Karpas-422 (cell line): ENCODE measurements around the gene CNR2. TPM values are rescaled to one million over a fixed set of nuclear protein-coding genes. Genes with fewer than 3 reads are reported as not detected.
A peak's percentile ranks its signal among the peaks of the same experiment; 100 is the strongest.
"Not testable (repeated sequence)": the region's sequence is repeated elsewhere in the genome, so short reads cannot be mapped to it uniquely, and the experiment has no call there.

ENCODE experiments used
- DNase-seq: peaks from one replicate; pipeline ENCODE4 v3.0.0-alpha.2; 2015
- H2AFZ ChIP-seq: fragments of 200-600 bp; sonication (generic); 2 replicates; pipeline ENCODE4 v1.6.1; 2014; ENCODE audit warnings: antibody characterized with exemption, low read length, mixed read lengths
- H3K27ac ChIP-seq: fragments of 200-600 bp; sonication (generic); 2 replicates; pipeline ENCODE4 v1.5.1; 2014; ENCODE audit warnings: mild to moderate bottlenecking, low read length, moderate library complexity
- H3K27me3 ChIP-seq: fragments of 200-600 bp; sonication (generic); 2 replicates; pipeline ENCODE4 v1.6.1; 2014; ENCODE audit warnings: low read length, mixed read lengths
- H3K36me3 ChIP-seq: fragments of 200-600 bp; sonication (generic); 2 replicates; pipeline ENCODE4 v1.6.1; 2014; ENCODE audit warnings: low read length, mixed read lengths; ENCODE audit not compliant: insufficient read depth
- H3K4me1 ChIP-seq: fragments of 200-600 bp; sonication (generic); 2 replicates; pipeline ENCODE4 v1.6.1; 2014; ENCODE audit warnings: mild to moderate bottlenecking, low read length, mixed read lengths
- H3K4me2 ChIP-seq: fragments of 200-600 bp; sonication (generic); 2 replicates; pipeline ENCODE4 v1.6.1; 2014; ENCODE audit warnings: low read length, low read depth, mild to moderate bottlenecking; ENCODE audit not compliant: poor library complexity, severe bottlenecking
- H3K4me3 ChIP-seq: fragments of 200-600 bp; sonication (generic); 2 replicates; pipeline ENCODE4 v1.5.1; 2014; ENCODE audit warnings: mild to moderate bottlenecking, antibody characterized with exemption, low read length, mixed read lengths
- H3K79me2 ChIP-seq: fragments of 200-600 bp; sonication (generic); 2 replicates; pipeline ENCODE4 v1.6.1; 2014; ENCODE audit warnings: mild to moderate bottlenecking, low read length, mixed read lengths
- H3K9ac ChIP-seq: fragments of 200-600 bp; sonication (generic); 2 replicates; pipeline ENCODE4 v1.6.0; 2014; ENCODE audit warnings: low read length
- H3K9me2 ChIP-seq: fragments of 200-600 bp; sonication (generic), shearing (Covaris generic); replicated peaks from 2 replicates; pipeline ENCODE4 v1.6.0; 2014; ENCODE audit warnings: mild to moderate bottlenecking, low read length, moderate library complexity; ENCODE audit not compliant: insufficient read depth
- H3K9me3 ChIP-seq: fragments of 300-700, 200-600 bp; sonication (generic); 2 replicates; pipeline ENCODE4 v1.6.1; 2014; ENCODE audit warnings: low read length, mixed read lengths
- H4K20me1 ChIP-seq: fragments of 200-600 bp; sonication (generic); 2 replicates; pipeline ENCODE4 v1.6.1; 2014; ENCODE audit warnings: mild to moderate bottlenecking, antibody characterized with exemption, low read length, low read depth; ENCODE audit not compliant: insufficient read depth
- total RNA-seq: library from RNA; depleted of rRNA; stranded (reverse); fragments of >200 nt; shearing (Covaris generic); gene quantifications from 2 replicates; pipeline ENCODE4 v1.2.3, GENCODE V29; 2014; ENCODE audit warnings: low replicate concordance

The CNR2 gene
- total RNA-seq, 1 experiment from 2014 or later = 18.9 TPM

DNA sequence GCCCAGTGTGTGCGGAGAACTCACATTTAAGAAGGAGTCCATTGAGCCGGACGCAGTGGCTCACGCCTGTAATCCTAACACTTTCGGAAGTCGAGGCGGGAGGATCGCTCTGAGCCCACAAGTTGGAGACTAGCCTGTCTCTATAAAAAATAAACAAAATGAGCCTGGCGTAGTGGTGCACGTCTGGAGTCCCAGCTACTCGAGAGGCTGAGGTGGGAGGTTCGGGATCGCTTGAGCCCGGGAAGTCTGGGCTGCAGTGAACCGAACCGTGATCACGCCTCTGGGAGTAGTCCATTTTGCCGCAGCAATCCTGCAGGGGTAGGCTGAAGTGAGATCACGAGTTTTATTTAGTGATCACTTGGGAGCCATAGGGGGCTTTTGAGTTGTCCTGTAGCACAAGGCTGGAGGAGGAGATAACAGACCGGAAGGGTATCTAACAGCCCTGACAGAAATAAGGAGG is 44.6 kb downstream of the CNR2 start:
- H3K27ac ChIP-seq = peak overlapping the region; percentile 90

DNA sequence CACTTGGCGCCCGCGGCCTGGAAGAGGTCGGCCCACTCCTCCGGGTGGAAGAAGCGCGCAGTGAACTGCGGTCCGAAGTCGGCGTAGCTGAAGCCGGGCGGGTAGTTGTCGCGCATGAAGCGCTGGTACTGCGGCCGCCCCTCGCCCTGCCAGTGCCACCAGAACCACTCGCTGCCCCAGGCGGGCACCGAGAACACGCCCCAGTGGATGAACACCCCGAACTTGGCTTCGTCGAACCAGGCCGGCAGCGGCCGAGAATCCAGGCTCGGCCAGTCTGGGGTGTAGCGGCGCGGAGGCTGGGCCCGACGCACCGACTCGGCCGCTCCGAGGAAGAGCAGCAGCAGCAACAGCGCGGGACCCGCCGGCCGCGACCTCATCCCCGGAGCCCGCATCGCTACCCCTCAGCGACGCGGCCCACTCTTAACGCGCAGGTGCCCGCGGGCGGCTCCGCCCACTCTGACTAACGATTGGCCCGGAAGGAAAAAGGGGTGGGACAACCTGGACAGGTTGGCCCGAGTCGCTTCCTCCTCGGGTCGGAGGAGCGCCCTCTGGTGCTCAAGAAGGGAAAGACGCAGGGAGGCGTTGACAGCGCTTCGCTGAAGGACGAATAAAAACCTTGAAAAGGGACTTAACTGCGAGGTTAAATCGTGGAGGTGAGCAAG is 45.1 kb downstream of the CNR2 start, which contains the start of gene FUCA1:
Gene FUCA1 (minus strand): TSS at position 396 of the 662 bp plus-strand sequence. CDS start 4 bp downstream, at position 392.
- H3K9ac ChIP-seq = peak within 1 kb of the TSS; percentile 87

More for the DNA sequence above, 44.6 kb downstream of the CNR2 start:
- peaks cover 24% of the 10 kb centered on the region for H3K36me3 ChIP-seq
- 0 out of 2 replicates have a peak, but pooled peaks cover 4% of the 10 kb centered on the region for H4K20me1 ChIP-seq
- peaks cover 35% of the 10 kb centered on the region for H3K79me2 ChIP-seq
- H3K9me3 ChIP-seq = no peaks in the 10 kb centered on the region
- peaks cover 37% of the 10 kb centered on the region for H3K4me1 ChIP-seq
- peak overlapping the region; percentile 96 for H3K4me3 ChIP-seq
- DNase-seq = peak; percentile 79
- peak overlapping the region; percentile 76 for H2AFZ ChIP-seq
- H3K9ac ChIP-seq = peak overlapping the region; percentile 71
- H3K9me2 ChIP-seq = no peaks in the 10 kb centered on the region
- no peaks in the 10 kb centered on the region for H3K27me3 ChIP-seq
- H3K4me2 ChIP-seq = peak overlapping the region; percentile 98

DNA sequence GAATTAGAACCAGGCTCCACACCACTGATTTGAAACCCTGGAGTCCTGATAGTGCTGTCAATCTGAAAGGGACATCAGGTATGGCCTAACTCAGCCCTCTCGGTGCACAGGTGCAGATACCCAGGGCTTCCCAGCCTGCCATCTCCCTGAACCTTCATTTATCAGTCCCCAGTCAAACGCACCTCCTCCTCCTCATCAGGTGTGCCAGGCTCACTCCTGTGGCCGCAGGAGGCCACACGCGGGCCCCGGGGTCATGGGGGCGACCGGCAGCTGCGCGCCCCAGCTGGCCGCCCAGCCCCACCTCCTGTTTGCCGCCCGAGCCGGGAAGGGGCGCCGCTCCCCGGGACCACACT is 45.6 kb downstream of the CNR2 start:
- H3K4me3 ChIP-seq = peak overlapping the region; percentile 96
- H3K27ac ChIP-seq = peak overlapping the region; percentile 35; the same call in 1 of the 2 replicates

More for the DNA sequence above, 45.1 kb downstream of the CNR2 start, which contains the start of gene FUCA1:
- H3K79me2 ChIP-seq = peaks cover 36% of the 10 kb centered on the region
- peak within 1 kb of the TSS; percentile 90 for H3K27ac ChIP-seq
- peak within 1 kb of the TSS; percentile 76 for H2AFZ ChIP-seq
- peak within 1 kb of the TSS; percentile 96 for H3K4me3 ChIP-seq
- H3K4me1 ChIP-seq = peaks cover 37% of the 10 kb centered on the region
- H4K20me1 ChIP-seq = 0 out of 2 replicates have a peak, but pooled peaks cover 4% of the 10 kb centered on the region
- peak within 1 kb of the TSS; percentile 98 for H3K4me2 ChIP-seq
- no peaks in the 10 kb centered on the region for H3K9me2 ChIP-seq
- peak; percentile 99 for DNase-seq
- H3K27me3 ChIP-seq = no peaks in the 10 kb centered on the region
- H3K9me3 ChIP-seq = no peaks in the 10 kb centered on the region
- peaks cover 26% of the 10 kb centered on the region for H3K36me3 ChIP-seq

DNA sequence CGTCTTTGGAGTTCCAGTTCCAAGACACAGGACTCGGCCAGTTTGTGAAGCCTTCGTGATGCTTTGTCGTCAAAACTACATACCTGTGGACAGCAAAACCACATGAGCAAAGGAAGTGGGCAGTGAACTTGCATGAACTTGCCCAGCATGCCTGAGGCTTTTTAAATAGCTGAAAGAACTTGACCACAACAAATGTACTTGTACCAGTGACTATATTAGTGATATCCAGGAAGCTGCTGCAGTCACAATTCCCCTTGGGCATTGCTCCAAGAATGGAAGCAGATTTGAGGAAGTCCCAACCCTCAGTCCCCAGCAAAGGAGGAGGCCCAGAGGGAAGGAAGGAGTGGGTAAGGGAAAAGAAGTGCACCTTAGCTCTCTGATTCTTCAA is 47.6 kb downstream of the CNR2 start:
- Histone ChIP-seq H3K9me2 (no peaks in the 10 kb centered on the region), H3K4me1 (peaks cover 37% of the 10 kb centered on the region), H3K4me2 (peak overlapping the region; percentile 98), H3K36me3 (peaks cover 47% of the 10 kb centered on the region), H3K9me3 (no peaks in the 10 kb centered on the region), H3K27ac (no peak overlapping the region), H4K20me1 (0 out of 2 replicates have a peak, but pooled peaks cover 4% of the 10 kb centered on the region), H3K4me3 (no peak overlapping the region), H3K79me2 (peaks cover 45% of the 10 kb centered on the region), H3K27me3 (no peaks in the 10 kb centered on the region), H2AFZ (no peak overlapping the region), H3K9ac (no peak overlapping the region)
- no peak for DNase-seq

More for the DNA sequence above, 45.6 kb downstream of the CNR2 start:
- Histone ChIP-seq H3K27me3 (no peaks in the 10 kb centered on the region), H3K9ac (peak overlapping the region; percentile 87), H3K79me2 (peaks cover 41% of the 10 kb centered on the region), H3K4me2 (peak overlapping the region; percentile 98), H4K20me1 (0 out of 2 replicates have a peak, but pooled peaks cover 4% of the 10 kb centered on the region), H3K36me3 (peaks cover 31% of the 10 kb centered on the region), H3K9me2 (no peaks in the 10 kb centered on the region), H3K9me3 (no peaks in the 10 kb centered on the region), H3K4me1 (peaks cover 37% of the 10 kb centered on the region), H2AFZ (no peak overlapping the region)
- DNase-seq = no peak

DNA sequence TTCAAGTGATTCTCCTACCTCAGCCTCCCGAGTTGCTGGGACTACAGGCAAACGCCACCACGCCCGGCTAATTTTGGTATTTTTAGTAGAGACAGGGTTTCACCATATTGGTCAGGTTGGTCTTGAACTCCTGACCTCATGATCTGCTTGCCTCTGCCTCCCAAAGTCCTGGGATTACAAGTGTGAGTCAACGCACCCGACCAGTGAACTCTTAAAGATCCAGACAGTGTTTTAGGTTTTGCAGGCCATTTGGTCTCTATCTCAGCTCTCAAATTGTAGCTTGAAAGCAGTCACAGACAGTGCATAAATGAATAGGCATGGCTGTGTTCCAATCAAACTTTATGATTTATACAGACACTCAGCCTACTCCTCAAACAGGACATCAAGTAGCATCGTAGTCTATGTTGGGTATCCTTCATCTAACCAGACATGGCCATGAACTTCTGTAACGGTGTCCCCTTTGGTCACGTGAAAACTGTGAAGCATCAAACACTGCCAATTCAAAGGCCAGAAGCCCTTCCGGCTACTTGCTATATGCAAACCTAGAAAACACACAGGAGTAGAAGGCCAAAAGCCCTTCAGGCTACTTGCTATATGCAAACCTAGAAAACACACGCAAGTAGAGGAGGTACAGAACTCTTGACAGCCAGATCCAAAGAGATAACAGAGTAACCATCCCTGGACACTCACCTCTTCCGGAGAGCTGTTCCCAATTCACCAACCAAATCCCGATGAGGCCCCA is 48.2 kb downstream of the CNR2 start:
- peaks cover 45% of the 10 kb centered on the region for H3K79me2 ChIP-seq
- no peaks in the 10 kb centered on the region for H3K9me3 ChIP-seq
- peaks cover 37% of the 10 kb centered on the region for H3K4me1 ChIP-seq
- no peak overlapping the region for H3K9ac ChIP-seq
- H2AFZ ChIP-seq = no peak overlapping the region
- H4K20me1 ChIP-seq = 0 out of 2 replicates have a peak, but pooled peaks cover 4% of the 10 kb centered on the region
- H3K27ac ChIP-seq = no peak overlapping the region
- peaks cover 48% of the 10 kb centered on the region for H3K36me3 ChIP-seq
- no peak for DNase-seq
- no peak overlapping the region for H3K4me2 ChIP-seq
- H3K4me3 ChIP-seq = no peak overlapping the region
- no peaks in the 10 kb centered on the region for H3K9me2 ChIP-seq
- H3K27me3 ChIP-seq = no peaks in the 10 kb centered on the region

DNA sequence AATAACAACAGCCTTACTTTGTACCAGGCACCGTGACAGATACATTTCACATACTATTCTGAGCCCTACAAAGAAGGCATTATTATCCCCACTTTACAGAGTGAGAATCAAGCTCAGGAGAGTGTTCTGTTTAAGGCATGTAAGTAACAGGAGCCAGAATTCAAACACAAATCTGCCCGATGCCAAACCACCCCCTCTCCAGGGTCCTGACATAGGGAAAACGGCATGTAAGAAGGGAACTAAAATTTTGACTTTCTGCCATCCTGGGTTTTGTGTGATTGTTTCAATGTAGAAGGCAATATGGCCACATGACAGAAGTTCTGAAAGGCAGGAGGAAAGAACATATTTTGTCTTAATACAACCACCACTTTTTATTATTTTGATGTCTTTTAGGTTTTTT is 50.5 kb downstream of the CNR2 start:
- H3K9me2 ChIP-seq = no peaks in the 10 kb centered on the region
- H3K4me1 ChIP-seq = peaks cover 21% of the 10 kb centered on the region
- no peak overlapping the region for H2AFZ ChIP-seq
- H3K9me3 ChIP-seq = no peaks in the 10 kb centered on the region
- H3K36me3 ChIP-seq = peaks cover 53% of the 10 kb centered on the region
- no peaks in the 10 kb centered on the region for H3K27me3 ChIP-seq
- H3K4me2 ChIP-seq = no peak overlapping the region
- H3K4me3 ChIP-seq = no peak overlapping the region
- no peak for DNase-seq
- peaks cover 42% of the 10 kb centered on the region for H3K79me2 ChIP-seq
- no peak overlapping the region for H3K9ac ChIP-seq
- H3K27ac ChIP-seq = no peak overlapping the region
- 0 out of 2 replicates have a peak, but pooled peaks cover 3% of the 10 kb centered on the region for H4K20me1 ChIP-seq

DNA sequence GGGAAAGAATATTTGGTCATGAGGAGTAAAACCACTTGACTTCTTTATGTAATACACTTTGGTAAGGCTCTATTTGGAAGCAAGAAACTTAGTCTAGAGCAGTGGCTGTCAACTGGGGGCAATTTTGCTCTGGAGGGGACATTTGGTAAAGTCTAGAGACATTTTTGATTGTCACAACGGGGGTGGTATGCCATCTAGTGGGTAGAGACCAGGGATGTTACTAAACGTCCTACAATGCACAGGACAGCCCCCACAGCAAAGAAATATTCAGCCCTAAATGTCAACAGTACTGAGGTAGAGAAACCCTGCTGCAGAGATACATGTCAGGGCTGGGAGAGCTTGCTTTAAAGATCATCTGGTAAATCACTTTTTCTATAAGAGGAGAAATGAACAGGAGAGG is 58.6 kb downstream of the CNR2 start:
- Histone ChIP-seq H3K9me3 (no peaks in the 10 kb centered on the region), H2AFZ (no peak overlapping the region), H3K27ac (no peak overlapping the region), H3K4me3 (no peak overlapping the region), H3K4me2 (no peak overlapping the region), H3K4me1 (no peaks in the 10 kb centered on the region), H3K9ac (no peak overlapping the region), H3K36me3 (peaks cover 32% of the 10 kb centered on the region), H3K9me2 (no peaks in the 10 kb centered on the region), H4K20me1 (no peaks in the 10 kb centered on the region), H3K79me2 (peaks cover 3% of the 10 kb centered on the region; the same call in 1 of the 2 replicates), H3K27me3 (no peaks in the 10 kb centered on the region)
- DNase-seq = peak; percentile 64

DNA sequence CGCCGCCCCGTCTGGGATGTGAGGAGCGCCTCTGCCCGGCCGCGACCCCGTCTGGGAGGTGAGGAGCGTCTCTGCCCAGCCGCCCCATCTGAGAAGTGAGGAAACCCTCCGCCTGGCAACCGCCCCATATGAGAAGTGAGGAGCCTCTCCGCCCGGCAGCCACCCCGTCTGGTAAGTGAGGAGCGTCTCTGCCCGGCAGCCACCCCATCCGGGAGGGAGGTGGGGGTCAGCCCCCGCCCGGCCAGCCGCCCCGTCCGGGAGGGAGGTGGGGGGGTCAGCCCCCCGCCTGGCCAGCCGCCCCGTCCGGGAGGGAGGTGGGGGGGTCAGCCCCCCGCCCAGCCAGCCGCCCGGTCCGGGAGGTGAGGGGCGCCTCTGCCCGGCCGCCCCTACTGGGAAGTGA is 60.0 kb downstream of the CNR2 start:
- not testable (repeated sequence) for H3K4me3 ChIP-seq, H3K27me3 ChIP-seq, H4K20me1 ChIP-seq, H3K4me1 ChIP-seq, H3K79me2 ChIP-seq, H2AFZ ChIP-seq, H3K27ac ChIP-seq, H3K9me2 ChIP-seq, H3K9ac ChIP-seq, H3K4me2 ChIP-seq, DNase-seq, H3K9me3 ChIP-seq
- peaks cover 37% of the 10 kb centered on the region for H3K36me3 ChIP-seq
